SK-N-SH (cell line): ENCODE data around the gene WHRN. TPM values are rescaled to one million over a fixed set of nuclear protein-coding genes. Genes with fewer than 3 reads are reported as not detected.

Experiments
- CTCF ChIA-PET: fragments of 300-600, 350-600 bp; formaldehyde crosslinking; extraction: SDS; loops from one replicate; lab custom pipeline; 2021; lab: Yijun Ruan, JAX
- POLR2A ChIA-PET: fragments of 350-600 bp; sonication (Branson Sonifier 250); formaldehyde crosslinking; extraction: SDS; loops from one replicate; lab custom pipeline; 2020; ENCODE audit warnings: antibody characterized with exemption, inconsistent platforms; lab: Yijun Ruan, JAX
- DNase-seq: peaks from one replicate; pipeline ENCODE4 v3.0.0; 2012
- H2AFZ ChIP-seq: fragments of 200-600 bp; sonication (generic); 2 replicates; pipeline ENCODE4 v1.8.1; 2016; ENCODE audit warnings: antibody characterized with exemption, mild to moderate bottlenecking, low read depth
- H3F3A ChIP-seq: fragments of 200-600 bp; sonication (generic); replicated peaks from 2 replicates; pipeline ENCODE3; 2016; ENCODE audit warnings: antibody characterized with exemption, mild to moderate bottlenecking; ENCODE audit not compliant: insufficient read depth
- H3K27ac ChIP-seq, 2 experiments: fragments of 200-500 bp in 1 of 2; fragments of 200-600 bp in 1 of 2; sonication (Bioruptor generic) in 1 of 2; sonication (generic), shearing (Covaris generic) in 1 of 2; 2 replicates each; pipeline versions ENCODE4 v1.5.1 to v1.6.1; 2014 to 2016; ENCODE audit warnings: low read depth in 2 of 2, inconsistent platforms in 1 of 2, low read length in 1 of 2, mild to moderate bottlenecking in 1 of 2, mixed read lengths in 1 of 2
- H3K27me3 ChIP-seq: fragments of 200-600 bp; sonication (generic), shearing (Covaris generic); 2 replicates; pipeline ENCODE4 v1.6.1; 2016; ENCODE audit warnings: mixed run types; ENCODE audit not compliant: insufficient read depth
- H3K36me3 ChIP-seq, 2 experiments: fragments of 200-500 bp in 1 of 2; fragments of 200-600 bp in 1 of 2; sonication (Bioruptor generic) in 1 of 2; sonication (generic) in 1 of 2; replicated peaks in 1 of 2; 2 replicates each; pipeline versions ENCODE3 to v1.5.1; 2014 to 2016; ENCODE audit warnings: low read length in 1 of 2, mild to moderate bottlenecking in 1 of 2; ENCODE audit not compliant: insufficient read depth in 2 of 2, control insufficient read depth in 1 of 2
- H3K4me1 ChIP-seq, 2 experiments: fragments of 200-500 bp in 1 of 2; fragments of 200-600 bp in 1 of 2; sonication (Bioruptor generic) in 1 of 2; sonication (generic), shearing (Covaris generic) in 1 of 2; 2 replicates each; pipeline versions ENCODE4 v1.5.1 to v1.6.1; 2014 to 2016; ENCODE audit warnings: low read depth in 1 of 2, low read length in 1 of 2, mixed run types in 1 of 2; ENCODE audit not compliant: insufficient read depth in 2 of 2, control insufficient read depth in 1 of 2
- H3K4me2 ChIP-seq: fragments of 200-600 bp; sonication (generic), shearing (Covaris generic); 2 replicates; pipeline ENCODE4 v1.6.1; 2017; ENCODE audit warnings: mixed run types
- H3K4me3 ChIP-seq, 2 experiments: fragments of 200-500 bp in 1 of 2; fragments of 200-600 bp in 1 of 2; sonication (Bioruptor generic) in 1 of 2; sonication (generic), shearing (Covaris generic) in 1 of 2; 2 replicates each; pipeline versions ENCODE4 v1.5.1 to v1.8.1; 2014 to 2016; ENCODE audit warnings: low read depth in 2 of 2, inconsistent platforms in 1 of 2, low read length in 1 of 2, mild to moderate bottlenecking in 1 of 2, mixed read lengths in 1 of 2, moderate library complexity in 1 of 2
- H3K79me2 ChIP-seq: fragments of 200-600 bp; sonication (generic); 2 replicates; pipeline ENCODE4 v1.8.1; 2017; ENCODE audit warnings: mild to moderate bottlenecking; ENCODE audit not compliant: insufficient read depth
- H3K9ac ChIP-seq: fragments of 200-600 bp; sonication (generic); 2 replicates; pipeline ENCODE4 v1.6.1; 2017; ENCODE audit warnings: mixed run types
- H3K9me2 ChIP-seq: fragments of 200-600 bp; sonication (generic); 2 replicates; pipeline ENCODE4 v1.6.1; 2017; ENCODE audit warnings: mixed run types
- H3K9me3 ChIP-seq: fragments of 200-600 bp; sonication (generic); 2 replicates; pipeline ENCODE4 v1.6.1; 2017; ENCODE audit warnings: mixed run types, mild to moderate bottlenecking, moderate library complexity
- H4K20me1 ChIP-seq: fragments of 200-600 bp; sonication (generic); 2 replicates; pipeline ENCODE4 v1.6.1; 2017; ENCODE audit warnings: mild to moderate bottlenecking, mixed run types; ENCODE audit not compliant: insufficient read depth
- ELF1 ChIP-seq: IDR thresholded peaks from 2 replicates; pipeline ENCODE4 v1.4.0; 2012
- EP300 ChIP-seq, 2 experiments: IDR thresholded peaks; 2 replicates each; pipeline versions ENCODE4 v1.4.0 to v1.6.1; 2012; ENCODE audit warnings: borderline replicate concordance in 1 of 2, low read depth in 1 of 2, low read length in 1 of 2
- FOSL2 ChIP-seq: IDR thresholded peaks from 2 replicates; pipeline ENCODE4 v1.4.0; 2012; ENCODE audit warnings: low read depth, mild to moderate bottlenecking, moderate library complexity, borderline replicate concordance
- FOXJ3 ChIP-seq: sonication (generic); formaldehyde crosslinking; IDR thresholded peaks from 2 replicates; pipeline ENCODE4 v1.5.1; 2020; ENCODE audit warnings: mild to moderate bottlenecking, missing genetic modification reagents
- JUND ChIP-seq: IDR thresholded peaks from 2 replicates; pipeline ENCODE4 v1.4.0; 2012
- NRF1 ChIP-seq: IDR thresholded peaks from 2 replicates; pipeline ENCODE4 v1.6.1; 2012; ENCODE audit warnings: low read depth, mild to moderate bottlenecking, low read length
- POLR2AphosphoS5 ChIP-seq: IDR thresholded peaks from 2 replicates; pipeline ENCODE4 v1.6.1; 2012; ENCODE audit warnings: low read depth, low read length
- RFX5 ChIP-seq: IDR thresholded peaks from 2 replicates; pipeline ENCODE4 v1.6.1; 2012; ENCODE audit warnings: mild to moderate bottlenecking, improper control_type of control experiment, low read length
- RXRA ChIP-seq: IDR thresholded peaks from 2 replicates; pipeline ENCODE4 v1.4.0; 2012; ENCODE audit warnings: low read depth, mild to moderate bottlenecking, borderline replicate concordance
- SMC3 ChIP-seq: IDR thresholded peaks from 2 replicates; pipeline ENCODE4 v1.6.1; 2012; ENCODE audit warnings: low read depth, low read length, improper control_type of control experiment
- TAF1 ChIP-seq: IDR thresholded peaks from 2 replicates; pipeline ENCODE4 v1.6.1; 2012; ENCODE audit warnings: low read depth, mild to moderate bottlenecking, low read length, moderate library complexity, borderline replicate concordance
- TCF12 ChIP-seq: IDR thresholded peaks from 2 replicates; pipeline ENCODE4 v1.4.0; 2012
- YY1 ChIP-seq: IDR thresholded peaks from 2 replicates; pipeline ENCODE4 v1.4.0; 2012; ENCODE audit warnings: low read depth, mild to moderate bottlenecking
- WGBS: methylation state at CpG from one replicate; pipeline ENCODE4 v1.1.6; 2017; ENCODE audit warnings: low lambda C conversion rate; 5-methylcytosine and 5-hydroxymethylcytosine counted together
- polyA plus RNA-seq, 3 experiments: library from polyadenylated mRNA; depleted of rRNA; stranded (reverse); fragments of >200 nt; gene quantifications; 2 replicates each; pipeline ENCODE4 v1.2.3, GENCODE V29; 2012
- TF ChIP-seq, protein P1 (sequence below): fragments of 200-600 bp; sonication (generic); IDR thresholded peaks from 2 replicates; pipeline ENCODE4 v1.6.1; 2017; ENCODE audit warnings: antibody characterized with exemption, mild to moderate bottlenecking, moderate library complexity
- TF ChIP-seq, protein P2 (sequence below): IDR thresholded peaks from 2 replicates; pipeline ENCODE4 v1.6.1; 2012; ENCODE audit warnings: mild to moderate bottlenecking, low read depth, low read length, moderate library complexity
- TF ChIP-seq, protein P3 (sequence below): IDR thresholded peaks from 2 replicates; pipeline ENCODE4 v1.4.0; 2012; ENCODE audit warnings: low read depth, borderline replicate concordance
- TF ChIP-seq, protein P4 (sequence below): fragments of 150-350 bp; IDR thresholded peaks from 2 replicates; pipeline ENCODE4 v1.6.1; 2016; ENCODE audit warnings: mild to moderate bottlenecking, low read depth, low read length
- TF ChIP-seq, protein P5 (sequence below): fragments of 150-350 bp; IDR thresholded peaks from 2 replicates; pipeline ENCODE4 v1.6.1; 2017; ENCODE audit warnings: antibody characterized with exemption, low read length, low read depth, borderline replicate concordance

Gene WHRN
- polyA plus RNA-seq, 1 of the 3 experiments (the other 2 are of a cell fraction) = 4.6 TPM

DNA sequence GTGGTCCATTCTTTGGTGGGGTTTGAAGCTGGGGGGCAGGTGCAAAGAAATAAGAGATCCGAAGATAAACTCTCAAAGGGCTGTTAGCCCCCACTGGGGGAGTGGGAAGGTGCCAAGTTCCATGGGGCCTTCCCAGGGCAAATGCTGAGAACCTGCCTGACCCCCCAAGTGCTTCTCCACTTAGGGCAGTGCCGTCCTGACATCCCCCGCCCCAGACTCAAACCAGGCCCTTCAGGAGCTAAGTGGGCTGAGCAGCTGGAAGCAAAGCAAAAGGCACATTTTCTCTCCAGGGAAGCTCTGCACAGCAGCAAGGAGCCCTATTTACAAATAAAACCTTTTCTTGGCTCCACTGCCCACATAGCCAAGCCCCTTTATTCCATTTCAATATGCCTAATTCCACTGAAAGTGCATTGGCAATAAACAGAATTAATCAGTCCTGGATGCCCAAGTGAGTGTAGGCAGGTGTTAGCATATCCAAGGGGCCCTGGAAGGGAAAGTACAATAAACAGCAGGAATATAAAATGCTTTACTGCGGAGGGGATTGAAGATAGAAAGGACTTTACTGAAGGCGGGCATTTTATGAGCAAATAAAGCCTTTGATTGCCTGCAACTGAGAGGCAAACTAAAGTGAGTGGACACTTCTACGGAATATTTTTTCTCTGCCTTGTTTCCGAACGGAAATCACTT lies 44.6 kb downstream of the WHRN start (continued):
- TF ChIP-seq, protein P1, sequence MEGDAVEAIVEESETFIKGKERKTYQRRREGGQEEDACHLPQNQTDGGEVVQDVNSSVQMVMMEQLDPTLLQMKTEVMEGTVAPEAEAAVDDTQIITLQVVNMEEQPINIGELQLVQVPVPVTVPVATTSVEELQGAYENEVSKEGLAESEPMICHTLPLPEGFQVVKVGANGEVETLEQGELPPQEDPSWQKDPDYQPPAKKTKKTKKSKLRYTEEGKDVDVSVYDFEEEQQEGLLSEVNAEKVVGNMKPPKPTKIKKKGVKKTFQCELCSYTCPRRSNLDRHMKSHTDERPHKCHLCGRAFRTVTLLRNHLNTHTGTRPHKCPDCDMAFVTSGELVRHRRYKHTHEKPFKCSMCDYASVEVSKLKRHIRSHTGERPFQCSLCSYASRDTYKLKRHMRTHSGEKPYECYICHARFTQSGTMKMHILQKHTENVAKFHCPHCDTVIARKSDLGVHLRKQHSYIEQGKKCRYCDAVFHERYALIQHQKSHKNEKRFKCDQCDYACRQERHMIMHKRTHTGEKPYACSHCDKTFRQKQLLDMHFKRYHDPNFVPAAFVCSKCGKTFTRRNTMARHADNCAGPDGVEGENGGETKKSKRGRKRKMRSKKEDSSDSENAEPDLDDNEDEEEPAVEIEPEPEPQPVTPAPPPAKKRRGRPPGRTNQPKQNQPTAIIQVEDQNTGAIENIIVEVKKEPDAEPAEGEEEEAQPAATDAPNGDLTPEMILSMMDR = no peak
- TF ChIP-seq TAF1 (no peak), TCF12 (no peak), FOSL2 (no peak)

DNA sequence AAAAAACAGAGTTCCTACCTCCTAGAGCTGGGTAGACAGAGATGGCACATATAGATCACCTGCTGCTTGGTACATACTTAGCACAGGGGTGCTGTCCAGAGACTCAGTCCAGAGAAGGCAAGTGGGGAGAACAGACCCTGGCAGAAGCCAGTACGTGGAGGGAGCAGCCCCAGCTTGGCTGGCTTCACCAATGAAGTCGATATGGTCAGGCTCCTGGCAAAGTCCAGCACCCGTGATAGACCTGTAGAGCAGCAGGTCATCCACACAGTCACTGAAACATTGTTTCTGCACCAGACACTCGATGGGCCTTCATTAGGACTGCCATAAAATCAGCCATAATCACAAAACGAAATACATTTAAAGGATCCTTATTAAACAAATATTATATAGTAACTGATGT lies 45.8 kb downstream of the WHRN start:
- H3K36me3 ChIP-seq = no peaks in the 10 kb centered on the region
- TF ChIP-seq EP300 (IDR thresholded peaks at IDR 0.05; ENCODE audit: borderline replicate concordance in 1 of 2, low read depth in 1 of 2, low read length in 1 of 2) (no peak), TCF12 (no peak), NRF1 (no peak), YY1 (no peak), SMC3 (no peak), RFX5 (no peak), RXRA (no peak), ELF1 (no peak), POLR2AphosphoS5 (no peak), JUND (no peak), FOXJ3 (CRISPR knock-in tag) (no peak)
- TF ChIP-seq, protein P2, sequence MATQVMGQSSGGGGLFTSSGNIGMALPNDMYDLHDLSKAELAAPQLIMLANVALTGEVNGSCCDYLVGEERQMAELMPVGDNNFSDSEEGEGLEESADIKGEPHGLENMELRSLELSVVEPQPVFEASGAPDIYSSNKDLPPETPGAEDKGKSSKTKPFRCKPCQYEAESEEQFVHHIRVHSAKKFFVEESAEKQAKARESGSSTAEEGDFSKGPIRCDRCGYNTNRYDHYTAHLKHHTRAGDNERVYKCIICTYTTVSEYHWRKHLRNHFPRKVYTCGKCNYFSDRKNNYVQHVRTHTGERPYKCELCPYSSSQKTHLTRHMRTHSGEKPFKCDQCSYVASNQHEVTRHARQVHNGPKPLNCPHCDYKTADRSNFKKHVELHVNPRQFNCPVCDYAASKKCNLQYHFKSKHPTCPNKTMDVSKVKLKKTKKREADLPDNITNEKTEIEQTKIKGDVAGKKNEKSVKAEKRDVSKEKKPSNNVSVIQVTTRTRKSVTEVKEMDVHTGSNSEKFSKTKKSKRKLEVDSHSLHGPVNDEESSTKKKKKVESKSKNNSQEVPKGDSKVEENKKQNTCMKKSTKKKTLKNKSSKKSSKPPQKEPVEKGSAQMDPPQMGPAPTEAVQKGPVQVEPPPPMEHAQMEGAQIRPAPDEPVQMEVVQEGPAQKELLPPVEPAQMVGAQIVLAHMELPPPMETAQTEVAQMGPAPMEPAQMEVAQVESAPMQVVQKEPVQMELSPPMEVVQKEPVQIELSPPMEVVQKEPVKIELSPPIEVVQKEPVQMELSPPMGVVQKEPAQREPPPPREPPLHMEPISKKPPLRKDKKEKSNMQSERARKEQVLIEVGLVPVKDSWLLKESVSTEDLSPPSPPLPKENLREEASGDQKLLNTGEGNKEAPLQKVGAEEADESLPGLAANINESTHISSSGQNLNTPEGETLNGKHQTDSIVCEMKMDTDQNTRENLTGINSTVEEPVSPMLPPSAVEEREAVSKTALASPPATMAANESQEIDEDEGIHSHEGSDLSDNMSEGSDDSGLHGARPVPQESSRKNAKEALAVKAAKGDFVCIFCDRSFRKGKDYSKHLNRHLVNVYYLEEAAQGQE = no peak
- TF ChIP-seq, protein P3, sequence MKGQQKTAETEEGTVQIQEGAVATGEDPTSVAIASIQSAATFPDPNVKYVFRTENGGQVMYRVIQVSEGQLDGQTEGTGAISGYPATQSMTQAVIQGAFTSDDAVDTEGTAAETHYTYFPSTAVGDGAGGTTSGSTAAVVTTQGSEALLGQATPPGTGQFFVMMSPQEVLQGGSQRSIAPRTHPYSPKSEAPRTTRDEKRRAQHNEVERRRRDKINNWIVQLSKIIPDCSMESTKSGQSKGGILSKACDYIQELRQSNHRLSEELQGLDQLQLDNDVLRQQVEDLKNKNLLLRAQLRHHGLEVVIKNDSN = no peak
- TF ChIP-seq, protein P4, sequence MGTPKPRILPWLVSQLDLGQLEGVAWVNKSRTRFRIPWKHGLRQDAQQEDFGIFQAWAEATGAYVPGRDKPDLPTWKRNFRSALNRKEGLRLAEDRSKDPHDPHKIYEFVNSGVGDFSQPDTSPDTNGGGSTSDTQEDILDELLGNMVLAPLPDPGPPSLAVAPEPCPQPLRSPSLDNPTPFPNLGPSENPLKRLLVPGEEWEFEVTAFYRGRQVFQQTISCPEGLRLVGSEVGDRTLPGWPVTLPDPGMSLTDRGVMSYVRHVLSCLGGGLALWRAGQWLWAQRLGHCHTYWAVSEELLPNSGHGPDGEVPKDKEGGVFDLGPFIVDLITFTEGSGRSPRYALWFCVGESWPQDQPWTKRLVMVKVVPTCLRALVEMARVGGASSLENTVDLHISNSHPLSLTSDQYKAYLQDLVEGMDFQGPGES = no peak
- TF ChIP-seq, protein P1 = no peak
- TF ChIP-seq, protein P5, sequence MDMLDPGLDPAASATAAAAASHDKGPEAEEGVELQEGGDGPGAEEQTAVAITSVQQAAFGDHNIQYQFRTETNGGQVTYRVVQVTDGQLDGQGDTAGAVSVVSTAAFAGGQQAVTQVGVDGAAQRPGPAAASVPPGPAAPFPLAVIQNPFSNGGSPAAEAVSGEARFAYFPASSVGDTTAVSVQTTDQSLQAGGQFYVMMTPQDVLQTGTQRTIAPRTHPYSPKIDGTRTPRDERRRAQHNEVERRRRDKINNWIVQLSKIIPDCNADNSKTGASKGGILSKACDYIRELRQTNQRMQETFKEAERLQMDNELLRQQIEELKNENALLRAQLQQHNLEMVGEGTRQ = no peak
- no peaks in the 10 kb centered on the region for H4K20me1 ChIP-seq
- no peak overlapping the region for H2AFZ ChIP-seq
- H3K27ac ChIP-seq = no peak overlapping the region
- DNase-seq = no peak
- WGBS = 40% methylated on average over 4 of the region's 5 CpGs
- ChIA-PET POLR2A (no interaction called here), CTCF (interaction anchor here (1.8 kb wide), 1 partner anchor 53 kb away, joined by 6 read pairs; no protein-coding TSS in a partner anchor)
- H3K4me3 ChIP-seq = no peak overlapping the region
- no peaks in the 10 kb centered on the region for H3F3A ChIP-seq
- H3K79me2 ChIP-seq = no peaks in the 10 kb centered on the region
- no peaks in the 10 kb centered on the region; the same call in 1 of the 2 replicates for H3K27me3 ChIP-seq
- H3K9me2 ChIP-seq = no peaks in the 10 kb centered on the region
- H3K9me3 ChIP-seq = no peaks in the 10 kb centered on the region
- H3K9ac ChIP-seq = no peak overlapping the region
- H3K4me1 ChIP-seq = no peaks in the 10 kb centered on the region
- H3K4me2 ChIP-seq = no peak overlapping the region
